Osteocyte (in vitro differentiated cells): ENCODE data around the gene ABHD15. TPM values are rescaled to one million over a fixed set of nuclear protein-coding genes. Genes with fewer than 3 reads are reported as not detected.
A peak's percentile ranks its signal among the peaks of the same experiment; 100 is the strongest.

ENCODE experiments used
- DNase-seq: peaks from one replicate; pipeline ENCODE4 v3.0.0; 2021; ENCODE audit warnings: mixed read lengths; ENCODE audit not compliant: unreplicated experiment; ENCODE audit errors: extremely low spot score
- H3K27ac Mint-ChIP-seq: one replicate; pipeline ENCODE4 v1.8.0; 2021; ENCODE audit warnings: mild to moderate bottlenecking, mixed read lengths; ENCODE audit not compliant: unreplicated experiment
- H3K27me3 Mint-ChIP-seq: one replicate; pipeline ENCODE4 v1.8.0; 2021; ENCODE audit warnings: mixed read lengths; ENCODE audit not compliant: unreplicated experiment
- H3K36me3 Mint-ChIP-seq: one replicate; pipeline ENCODE4 v1.8.0; 2021; ENCODE audit warnings: mixed read lengths; ENCODE audit not compliant: unreplicated experiment
- H3K4me1 Mint-ChIP-seq: one replicate; pipeline ENCODE4 v1.8.0; 2021; ENCODE audit warnings: mixed read lengths; ENCODE audit not compliant: unreplicated experiment
- H3K4me3 Mint-ChIP-seq: one replicate; pipeline ENCODE4 v1.8.0; 2021; ENCODE audit warnings: mild to moderate bottlenecking, moderate library complexity, mixed read lengths; ENCODE audit not compliant: unreplicated experiment
- H3K9me3 Mint-ChIP-seq: one replicate; pipeline ENCODE4 v1.8.0; 2021; ENCODE audit warnings: mixed read lengths; ENCODE audit not compliant: unreplicated experiment
- CTCF ChIP-seq: fragments of 200-600 bp; sonication (generic); IDR thresholded peaks from 2 replicates; pipeline ENCODE4 v1.5.0; 2021; ENCODE audit warnings: antibody characterized with exemption, mild to moderate bottlenecking, moderate library complexity
- total RNA-seq: library from RNA; stranded (reverse); gene quantifications from 2 replicates; pipeline ENCODE4 v1.2.1, GENCODE V29; 2021

Gene ABHD15
- total RNA-seq, 1 donor from 2014 or later: 12.8 TPM

GRCh38 chr17:29583324-29584248, 16.7 kb upstream of the ABHD15 start:
- Mint-ChIP-seq H3K9me3 (no peaks in the 10 kb centered on the region), H3K4me1 (peaks cover 42% of the 10 kb centered on the region), H3K4me3 (no peak overlapping the region), H3K36me3 (peaks cover 8% of the 10 kb centered on the region), H3K27ac (peak overlapping the region; percentile 80), H3K27me3 (no peaks in the 10 kb centered on the region)
- no peak for TF ChIP-seq CTCF
- no peak for DNase-seq

GRCh38 chr17:29582772-29583171, 15.9 kb upstream of the ABHD15 start:
- Mint-ChIP-seq H3K4me1 (peaks cover 37% of the 10 kb centered on the region), H3K27ac (no peak overlapping the region), H3K36me3 (peaks cover 13% of the 10 kb centered on the region), H3K4me3 (no peak overlapping the region), H3K9me3 (no peaks in the 10 kb centered on the region), H3K27me3 (no peaks in the 10 kb centered on the region)
- no peak for DNase-seq
- no peak for TF ChIP-seq CTCF

- DNase-seq: no peak
- no peak overlapping the region for H3K27ac Mint-ChIP-seq
- no peaks in the 10 kb centered on the region for H3K27me3 Mint-ChIP-seq
- peaks cover 32% of the 10 kb centered on the region for H3K4me1 Mint-ChIP-seq
- H3K9me3 Mint-ChIP-seq: no peaks in the 10 kb centered on the region
- no peak for TF ChIP-seq CTCF
- H3K4me3 Mint-ChIP-seq: no peak overlapping the region
- H3K36me3 Mint-ChIP-seq: peaks cover 15% of the 10 kb centered on the region
These were observed 15.5 kb upstream of the ABHD15 start for GRCh38 chr17:29582254-29582765.

- H3K4me3 Mint-ChIP-seq: no peak overlapping the region
These were observed 14.9 kb upstream of the ABHD15 start for GRCh38 chr17:29581583-29582253.

More at GRCh38 chr17:29581583-29582253, 14.9 kb upstream of the ABHD15 start:
- Mint-ChIP-seq H3K27ac (no peak overlapping the region), H3K27me3 (no peaks in the 10 kb centered on the region), H3K9me3 (no peaks in the 10 kb centered on the region), H3K4me1 (peaks cover 32% of the 10 kb centered on the region), H3K36me3 (peaks cover 15% of the 10 kb centered on the region)
- no peak for DNase-seq
- TF ChIP-seq CTCF: no peak
